ENCODE measurements around the gene IPPK. TPM values are rescaled to one million over a fixed set of nuclear protein-coding genes. Genes with fewer than 3 reads are reported as not detected.
A peak's percentile ranks its signal among the peaks of the same experiment; 100 is the strongest.

The IPPK gene
- total RNA-seq, 1 donor from 2014 or later: 7.9 TPM

DNA sequence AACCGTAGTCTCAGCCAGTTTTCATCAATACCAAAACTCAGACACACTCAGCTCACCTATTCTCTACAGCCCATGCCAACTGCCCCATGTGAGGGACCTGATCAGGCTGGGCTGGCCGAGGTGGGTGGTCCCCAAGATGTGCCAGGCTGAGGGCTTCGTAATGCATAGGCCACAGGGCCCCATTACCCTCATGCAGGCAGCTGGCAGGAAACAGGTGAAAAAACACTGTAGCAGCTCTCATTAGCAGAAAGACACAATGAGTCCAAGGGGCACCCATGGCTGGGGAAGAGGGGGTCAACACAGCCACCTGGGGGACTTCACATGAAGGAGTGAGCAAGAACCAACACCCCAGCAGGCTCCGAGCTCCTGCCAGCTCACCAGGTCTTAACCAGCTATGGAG, 8.2 kb downstream of the IPPK start:
- no peak for ATAC-seq (ENCODE audit: poor library complexity)
- intact Hi-C loops (cut with DNase I): no loop called here
- DNase-seq: no peak

DNA sequence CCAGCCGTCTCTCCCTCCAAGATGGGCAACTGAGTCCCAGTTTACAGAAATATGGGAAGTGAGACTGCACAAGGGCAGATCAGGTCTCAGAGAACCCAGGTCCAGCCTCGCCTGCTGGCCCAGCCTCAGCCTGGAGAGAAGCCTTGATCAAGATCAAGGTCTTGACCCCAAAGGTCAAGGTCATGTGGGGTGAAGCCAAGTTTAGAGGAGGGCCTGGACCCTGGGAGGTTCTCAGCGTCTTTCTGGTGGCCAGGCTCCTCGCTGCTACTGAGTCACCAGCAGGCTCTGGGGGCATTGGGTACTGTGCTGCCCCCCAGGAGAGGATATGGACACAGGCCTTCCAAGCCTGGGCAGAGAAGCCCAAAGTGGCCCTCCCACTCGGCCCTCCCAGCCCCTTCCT, 8.8 kb downstream of the IPPK start:
- ATAC-seq (ENCODE audit: poor library complexity) (no peak), DNase-seq (no peak)
- intact Hi-C loops (cut with DNase I): no loop called here

DNA sequence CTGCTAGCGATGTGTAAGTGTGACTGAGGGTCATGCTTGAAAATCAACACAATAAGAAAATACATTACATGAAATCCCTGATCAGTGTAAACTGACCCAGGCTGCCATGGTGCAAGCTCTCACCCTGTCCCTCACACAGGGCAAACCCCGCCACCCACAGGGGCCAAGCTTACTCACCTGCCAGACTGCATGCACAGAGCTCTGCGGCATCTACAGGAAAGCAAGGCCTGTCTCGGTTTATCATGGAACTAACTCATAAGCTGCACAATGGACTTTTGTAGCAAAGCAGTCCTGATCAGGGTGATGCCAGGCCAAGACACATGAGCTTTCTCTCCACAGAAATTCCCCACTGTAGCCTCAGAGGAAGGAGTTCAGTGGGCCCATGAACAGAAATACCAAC, 9.7 kb downstream of the IPPK start:
- no peak for ATAC-seq (ENCODE audit: poor library complexity)
- no peak for DNase-seq
- intact Hi-C loops (cut with DNase I): no loop called here

DNA sequence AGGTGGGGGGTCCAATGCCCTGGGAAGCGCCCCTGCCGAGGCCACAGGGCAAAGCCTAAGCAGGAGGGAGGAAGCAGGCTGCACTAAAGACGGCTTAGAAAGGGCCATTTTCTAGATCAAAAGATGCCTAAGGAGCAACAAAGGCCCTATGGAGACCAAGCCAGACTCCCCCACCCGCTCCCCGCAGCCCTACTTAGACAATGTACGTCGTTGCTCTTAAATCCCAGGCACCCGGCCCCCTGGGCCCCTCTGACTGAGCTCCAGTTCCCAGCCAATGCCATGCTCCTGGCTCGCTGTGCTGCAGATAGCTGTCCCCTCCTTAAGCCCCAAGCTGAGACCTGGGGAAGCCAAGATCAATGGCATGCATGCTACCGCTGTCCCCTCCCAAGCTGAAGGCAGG, 10.3 kb downstream of the IPPK start:
- intact Hi-C loops (cut with DNase I): no loop called here
- ATAC-seq (ENCODE audit: poor library complexity) (no peak), DNase-seq (no peak)

DNA sequence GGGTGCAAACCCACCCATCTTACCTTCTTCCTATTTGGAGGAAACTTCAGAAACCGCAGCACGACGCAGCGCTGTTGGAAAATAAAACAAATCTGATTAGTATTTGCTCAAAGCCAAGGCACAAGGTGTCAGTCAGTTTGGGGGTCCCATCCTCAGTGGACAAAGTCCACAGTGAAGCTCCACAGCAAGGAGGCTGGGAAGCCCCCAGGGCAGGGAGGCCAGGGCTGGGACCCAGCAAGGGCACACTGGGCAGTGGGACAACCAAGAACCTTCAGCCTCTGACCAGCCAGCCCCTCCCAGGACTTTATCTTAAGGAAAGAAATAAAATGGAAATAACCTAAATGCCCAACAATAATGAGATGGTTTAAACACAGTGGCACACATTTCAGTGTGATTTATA, 11.3 kb downstream of the IPPK start:
- DNase-seq (no peak), ATAC-seq (ENCODE audit: poor library complexity) (no peak)
- intact Hi-C loops (cut with DNase I): no loop called here

DNA sequence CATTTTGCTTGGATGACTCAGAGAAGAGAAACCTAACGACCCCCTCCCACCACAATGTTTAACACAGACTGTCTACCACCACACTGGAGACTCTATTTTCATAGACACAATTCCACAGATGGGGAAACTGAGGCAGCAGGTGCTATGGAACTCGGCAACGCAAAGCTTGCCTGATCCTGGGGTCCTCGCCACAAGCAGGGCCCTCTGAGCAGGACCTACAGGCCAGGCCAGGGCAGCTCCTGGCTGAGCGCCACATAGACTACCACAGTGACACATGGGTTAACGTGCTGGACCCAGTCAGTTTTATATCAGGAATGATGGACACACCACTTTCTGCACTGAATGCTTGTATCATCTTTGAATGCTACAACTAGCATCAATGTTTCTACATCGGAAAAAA, 11.8 kb downstream of the IPPK start:
- ATAC-seq (ENCODE audit: poor library complexity) (no peak), DNase-seq (no peak)
- intact Hi-C loops (cut with DNase I): no loop called here

DNA sequence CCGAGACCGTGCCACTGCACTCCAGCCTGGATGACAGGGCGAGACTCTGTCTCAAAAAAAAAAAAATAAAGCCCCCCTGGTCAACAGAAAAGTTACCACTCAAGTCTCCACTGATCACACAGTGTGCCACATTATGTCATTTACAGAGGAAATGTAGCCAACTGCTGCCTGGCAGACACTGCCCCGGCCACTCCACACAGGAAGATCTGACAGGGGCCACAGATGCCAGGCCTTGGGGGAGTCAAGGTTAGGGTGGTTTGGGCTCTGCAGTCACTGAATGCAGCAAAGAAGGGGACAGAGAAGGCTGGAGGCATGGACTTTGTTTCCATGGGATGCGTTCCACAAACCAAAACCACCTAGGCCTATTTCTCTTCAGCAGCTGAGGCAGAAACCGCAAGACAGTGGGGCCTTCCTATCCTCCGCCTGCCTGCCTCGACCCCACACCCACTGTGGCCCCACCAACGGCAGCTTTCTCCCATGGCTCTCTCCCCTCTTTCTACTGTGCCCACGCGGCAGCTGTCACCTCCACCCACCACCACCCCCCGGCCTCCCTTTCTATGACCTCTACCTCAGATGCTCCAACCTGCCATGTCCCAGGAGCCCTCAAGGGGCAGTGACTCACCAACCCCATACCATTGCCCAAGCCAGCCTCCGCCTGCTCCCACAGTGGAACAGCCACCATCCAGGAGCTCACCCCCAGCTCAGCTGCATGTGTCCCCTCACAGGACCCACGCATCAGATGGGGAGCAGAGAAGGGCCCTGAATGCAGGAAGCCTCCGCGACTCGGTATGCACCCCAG, 12.4 kb downstream of the IPPK start:
- ATAC-seq (ENCODE audit: poor library complexity): no peak
- intact Hi-C loops (cut with DNase I): no loop called here
- DNase-seq: no peak

DNA sequence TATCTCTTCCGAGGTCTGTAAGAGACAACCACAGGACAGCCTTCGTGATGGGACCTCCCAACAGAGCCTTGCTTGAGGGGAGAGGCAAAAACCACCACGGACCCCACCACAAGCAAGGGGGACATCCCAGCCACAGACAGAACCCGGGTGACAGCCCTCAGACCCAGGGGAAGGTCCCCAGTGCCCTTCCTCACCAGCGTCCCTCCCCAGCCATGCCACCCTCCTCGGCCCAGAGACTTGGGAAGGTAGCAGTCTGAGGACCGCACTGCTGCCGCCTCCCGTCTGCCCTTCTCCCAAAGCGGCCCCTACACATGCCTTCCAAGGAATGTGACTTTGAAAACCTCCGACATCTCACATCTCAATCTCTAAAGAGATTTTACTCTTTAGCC, 13.4 kb downstream of the IPPK start:
- no peak for ATAC-seq (ENCODE audit: poor library complexity)
- DNase-seq: no peak
- intact Hi-C loops (cut with DNase I): no loop called here

DNA sequence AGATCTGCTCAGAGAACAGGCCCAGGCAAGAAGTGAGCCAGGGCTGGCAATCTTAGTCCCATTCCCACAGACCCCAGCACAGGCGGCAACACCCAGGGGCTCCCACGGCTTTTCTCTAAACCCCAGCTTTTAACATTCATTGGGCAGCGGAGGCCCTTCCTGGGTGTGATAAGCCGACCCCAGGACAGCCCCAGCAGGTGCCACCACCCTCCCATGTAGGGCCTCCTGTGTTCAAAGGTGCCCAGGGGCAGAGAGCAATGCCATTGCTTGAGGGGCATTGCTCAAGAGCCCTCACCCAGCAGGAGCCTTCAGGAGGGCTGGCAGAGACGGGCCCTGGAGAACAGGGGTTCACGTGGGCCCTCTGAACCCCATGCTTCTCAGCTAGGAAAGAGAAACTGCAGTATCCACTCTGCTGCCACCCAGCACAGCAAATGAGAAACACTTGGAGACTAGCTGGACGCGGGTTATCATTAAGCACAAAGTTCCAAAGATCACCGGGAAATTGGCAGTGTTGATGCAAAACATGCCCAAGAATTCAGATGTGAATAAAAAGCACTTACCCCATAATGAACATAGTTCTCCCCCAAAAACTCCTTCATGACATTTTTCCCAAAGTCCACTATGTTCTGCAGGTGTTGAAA, 13.9 kb downstream of the IPPK start:
- intact Hi-C loops (cut with DNase I): no loop called here
- no peak for ATAC-seq (ENCODE audit: poor library complexity)
- DNase-seq: no peak

DNA sequence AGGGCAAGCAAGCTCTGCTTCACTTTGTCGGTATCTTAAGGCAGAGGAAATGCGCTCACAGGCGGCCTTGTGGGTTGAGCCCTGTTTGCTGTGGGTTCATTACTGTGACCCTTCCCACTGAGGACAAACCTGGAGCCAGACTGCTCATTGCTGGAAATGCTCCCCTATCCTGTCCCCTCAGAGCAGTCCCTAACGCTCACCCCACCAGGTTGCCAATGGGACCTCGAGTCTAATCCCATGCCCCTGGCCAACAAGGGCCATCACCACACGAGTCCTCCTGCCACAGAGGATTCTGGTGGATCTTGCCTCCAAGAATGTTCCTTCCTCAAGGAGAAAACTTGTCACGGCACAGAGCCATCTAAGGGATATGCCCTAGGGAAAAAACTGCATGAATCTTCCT, 14.6 kb downstream of the IPPK start:
- DNase-seq (no peak), ATAC-seq (ENCODE audit: poor library complexity) (no peak)
- intact Hi-C loops (cut with DNase I): no loop called here

DNA sequence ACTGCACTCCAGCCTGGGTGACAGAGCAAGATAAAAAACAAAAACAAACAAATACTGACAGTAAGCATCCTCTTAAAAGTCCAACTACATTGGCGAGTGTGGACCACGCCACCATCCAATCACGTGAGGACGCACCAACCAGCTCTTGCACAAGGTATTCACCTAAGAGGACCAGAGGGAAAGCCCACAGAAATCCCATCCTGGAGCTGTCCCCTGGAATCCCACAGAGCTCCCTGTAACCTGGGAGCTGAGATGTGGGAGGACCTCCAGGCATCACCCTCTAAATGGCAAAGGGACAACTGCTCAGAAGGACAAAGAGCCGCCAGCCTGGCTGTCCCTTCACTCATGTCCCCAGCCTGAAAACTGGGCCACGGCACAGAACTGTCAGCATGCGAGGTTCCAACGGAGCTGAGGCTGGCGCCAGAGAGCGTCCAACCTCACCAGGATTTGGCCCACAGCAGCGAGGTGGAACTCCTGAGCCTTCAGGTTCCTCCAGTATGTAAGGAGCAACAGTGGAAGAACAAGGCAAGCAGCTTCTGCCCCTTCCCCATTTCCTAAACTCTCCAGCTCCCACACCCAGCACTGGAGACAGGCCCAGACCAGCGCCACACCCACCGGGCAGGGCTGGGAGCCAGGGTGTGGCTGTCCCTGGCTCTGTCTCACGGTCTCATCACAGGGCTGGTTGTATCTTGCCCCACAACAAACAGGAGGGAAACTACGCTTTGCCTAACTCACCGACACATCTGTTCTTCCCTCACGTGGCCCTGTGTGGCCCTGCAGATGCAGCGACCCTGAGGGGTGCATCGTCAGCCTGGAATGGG, 15.2 kb downstream of the IPPK start:
- intact Hi-C loops (cut with DNase I): no loop called here
- ATAC-seq (ENCODE audit: poor library complexity): no peak
- no peak for DNase-seq

DNA sequence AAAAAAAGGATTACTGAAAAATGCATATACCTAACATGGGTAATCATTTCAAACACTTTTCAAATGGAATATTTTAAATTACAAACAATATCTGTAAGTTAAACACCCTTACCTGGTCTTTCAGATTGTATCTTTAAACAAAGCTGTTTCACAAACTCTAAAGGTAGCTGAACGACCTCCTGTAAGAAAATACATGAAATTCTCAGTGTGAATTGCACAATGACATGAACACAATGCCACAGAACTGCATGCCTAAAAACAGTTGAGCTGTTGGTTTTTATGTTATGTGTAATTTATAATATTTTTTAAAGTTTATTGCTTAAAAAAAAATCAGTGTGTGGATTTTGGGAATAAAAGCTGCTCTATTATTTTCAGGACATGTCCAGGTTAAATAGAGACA, 17.5 kb downstream of the IPPK start:
- intact Hi-C loops (cut with DNase I): no loop called here
- DNase-seq (no peak), ATAC-seq (ENCODE audit: poor library complexity) (no peak)

DNA sequence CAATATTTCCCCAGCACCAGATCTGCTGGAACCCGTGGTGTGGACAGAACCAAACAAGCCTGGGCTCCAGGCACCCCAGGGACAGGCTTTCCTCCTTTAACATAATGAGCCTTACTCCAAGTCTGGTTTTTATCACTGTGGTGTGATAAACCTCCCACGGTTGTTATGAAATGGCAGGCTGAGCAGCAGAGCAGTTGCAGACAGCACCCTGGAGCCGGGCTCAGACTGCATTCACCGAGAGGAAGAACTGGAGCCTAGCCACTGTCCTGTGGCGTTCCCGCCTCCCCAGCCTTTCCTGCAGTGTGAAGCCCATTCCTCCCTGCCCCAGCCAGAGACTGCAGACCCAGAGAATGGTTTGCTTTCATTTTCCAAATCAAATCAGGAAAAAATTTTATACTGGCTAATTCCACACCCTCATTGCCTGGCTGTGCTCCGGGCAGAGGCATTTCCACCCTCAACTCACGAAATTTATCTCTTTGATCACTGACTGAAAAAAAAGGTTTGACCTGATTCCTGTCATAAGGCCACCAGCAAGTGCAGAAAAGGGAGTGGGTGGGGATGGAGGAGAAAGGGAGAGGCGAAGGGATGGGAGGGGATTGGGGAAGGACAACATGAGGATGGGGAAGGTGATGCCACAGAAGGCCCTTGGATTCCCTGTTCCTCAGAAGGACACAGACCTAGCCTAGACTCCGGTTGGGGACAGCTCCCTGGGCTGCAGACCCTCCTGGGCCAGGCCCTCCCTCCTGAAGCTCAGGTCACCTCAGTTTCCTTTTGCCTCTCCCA, 18.9 kb downstream of the IPPK start:
- ATAC-seq (ENCODE audit: poor library complexity): peak; percentile 86
- DNase-seq: peak; percentile 83
- intact Hi-C loops (cut with DNase I): no loop called here

DNA sequence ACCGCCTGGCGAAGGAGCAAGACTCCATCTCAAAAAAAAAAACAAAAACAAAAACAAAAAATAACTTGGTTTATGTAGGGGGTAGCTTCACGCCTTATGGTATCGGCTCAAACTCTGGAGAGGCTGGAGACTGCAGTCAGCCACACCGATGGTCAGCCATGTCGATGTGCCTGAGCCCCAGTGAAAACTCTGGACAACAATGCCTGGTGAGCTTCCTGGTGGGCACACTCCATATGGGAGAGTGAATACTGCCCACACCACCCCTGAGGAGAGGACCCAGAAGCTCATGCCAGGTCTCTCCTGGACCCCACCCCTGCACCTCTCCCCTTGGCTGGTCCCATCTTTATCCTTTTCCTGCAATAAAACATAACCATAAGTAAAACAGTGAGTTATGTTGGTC, 19.6 kb downstream of the IPPK start:
- intact Hi-C loops (cut with DNase I): no loop called here
- no peak for ATAC-seq (ENCODE audit: poor library complexity)

DNA sequence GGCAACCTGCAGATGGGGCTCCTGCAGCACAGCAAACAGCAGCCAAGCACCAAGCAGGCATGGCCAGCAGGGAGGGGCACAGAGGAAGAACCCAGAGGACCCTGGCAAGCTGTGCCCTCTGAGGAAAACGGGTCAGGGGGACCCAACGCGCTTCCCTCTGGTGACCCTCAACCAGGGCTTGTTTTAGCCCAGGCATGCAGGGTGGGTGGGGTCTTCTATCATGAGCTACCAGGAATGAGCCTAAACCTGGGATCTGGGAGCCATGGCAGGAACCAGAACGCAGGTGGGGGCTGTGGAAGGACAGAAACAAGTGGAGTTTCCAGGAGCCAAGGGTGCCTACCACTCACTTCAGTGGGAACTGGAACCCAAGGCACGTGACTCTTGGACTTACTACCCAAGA, 20.9 kb downstream of the IPPK start:
- DNase-seq (no peak), ATAC-seq (ENCODE audit: poor library complexity) (no peak)
- intact Hi-C loops (cut with DNase I): no loop called here

More for the DNA sequence above, 19.6 kb downstream of the IPPK start:
- no peak for DNase-seq

DNA sequence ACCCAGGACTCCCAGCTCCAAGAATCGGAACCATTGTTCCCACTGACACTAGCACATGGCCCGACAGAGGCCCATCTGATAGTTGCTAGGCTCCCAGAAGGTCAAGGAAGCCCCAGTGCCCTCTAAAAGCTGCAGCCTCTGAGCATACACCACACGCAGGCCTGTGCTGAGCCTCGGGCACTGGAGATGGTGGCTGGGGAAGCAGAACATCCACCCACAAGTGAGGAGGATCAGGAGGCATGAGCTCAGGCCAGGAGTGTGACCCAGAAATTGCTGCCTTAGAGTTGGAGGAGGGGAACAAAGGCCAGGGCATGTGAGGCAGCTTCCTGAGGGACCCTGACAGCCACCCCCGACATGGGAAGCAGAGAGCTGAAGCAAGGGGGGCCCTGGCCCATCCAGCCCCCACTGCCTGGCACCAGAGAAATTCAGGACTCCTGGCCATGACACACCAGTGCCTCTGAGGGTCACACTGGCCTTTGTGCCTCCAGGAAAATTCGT, 21.4 kb downstream of the IPPK start:
- ATAC-seq (ENCODE audit: poor library complexity) (no peak), DNase-seq (no peak)
- intact Hi-C loops (cut with DNase I): no loop called here

DNA sequence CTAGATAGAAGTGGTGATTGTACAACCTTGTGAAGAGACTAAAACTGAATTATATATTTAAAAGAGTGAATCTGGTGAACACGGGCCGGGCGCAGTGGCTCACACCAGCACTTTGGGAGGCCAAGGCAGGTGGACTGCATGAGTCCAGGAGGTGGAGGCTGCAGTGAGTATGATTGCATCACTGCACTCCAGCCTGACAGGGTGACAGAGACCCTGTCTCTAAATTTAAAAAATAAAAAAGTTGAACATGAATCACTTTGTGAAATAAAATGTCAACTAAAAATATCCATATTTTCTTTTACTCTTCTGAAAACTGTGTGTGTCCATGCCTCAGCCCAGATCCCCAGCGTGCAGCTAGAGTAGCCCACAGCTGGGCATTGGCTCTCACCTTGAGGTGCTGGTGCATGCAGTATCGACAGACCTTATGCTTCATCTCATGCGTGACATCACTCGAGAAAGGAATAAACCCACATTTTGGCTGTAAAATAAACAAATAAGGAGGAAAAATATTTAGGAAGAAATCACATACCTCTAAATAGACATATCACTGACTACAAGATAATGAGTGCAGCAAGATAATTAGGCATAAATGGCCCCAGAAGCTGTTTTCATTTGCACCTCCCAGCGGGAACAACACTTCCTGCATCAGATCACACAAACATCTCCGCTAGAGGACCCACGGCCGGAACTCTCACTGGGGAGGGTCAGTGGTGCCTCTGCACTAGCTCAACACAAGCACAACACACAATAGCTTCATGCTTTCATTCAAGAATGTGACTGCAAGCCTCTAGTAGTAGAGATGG, 22.1 kb downstream of the IPPK start:
- DNase-seq (no peak), ATAC-seq (ENCODE audit: poor library complexity) (no peak)
- intact Hi-C loops (cut with DNase I): no loop called here

DNA sequence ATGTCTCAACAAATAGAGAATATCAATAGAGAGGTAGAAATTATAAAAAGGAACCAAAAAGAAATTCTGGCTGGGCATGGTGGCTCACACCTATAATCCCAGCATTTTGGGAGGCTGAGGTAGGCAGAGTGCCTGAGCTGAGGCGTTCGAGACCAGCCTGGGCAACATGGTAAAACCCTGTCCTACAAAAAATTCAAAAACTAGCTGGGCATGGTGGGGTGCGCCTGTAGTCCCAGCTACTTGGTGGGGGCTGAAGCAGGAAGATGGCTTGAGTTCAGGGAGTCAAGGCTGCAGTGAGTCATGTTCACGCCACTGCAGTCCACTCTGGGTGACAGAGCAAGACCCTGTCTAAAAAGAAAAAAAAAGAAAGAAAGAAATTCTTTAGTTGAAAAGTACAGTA, 24.9 kb downstream of the IPPK start:
- intact Hi-C loops (cut with DNase I): no loop called here
- ATAC-seq (ENCODE audit: poor library complexity): no peak

More for the DNA sequence above, 24.9 kb downstream of the IPPK start:
- no peak for DNase-seq

Data from Right ventricle myocardium superior (tissue), 1 donor.